Smooth muscle cell (in vitro differentiated cells): ENCODE results near the gene SSBP3. TPM values are rescaled to one million over a fixed set of nuclear protein-coding genes. Genes with fewer than 3 reads are reported as not detected.

ENCODE experiments used
- DNase-seq: peaks from one replicate; lab custom pipeline; 2025; ENCODE audit not compliant: unreplicated experiment; lab: John Stamatoyannopoulos, UW
- H2AFZ ChIP-seq: fragments of 200-600 bp; sonication (generic); 2 replicates; pipeline ENCODE4 v1.6.0; 2016; ENCODE audit warnings: antibody characterized with exemption, low read depth, mild to moderate bottlenecking
- H3F3A ChIP-seq: fragments of 200-600 bp; sonication (generic); 2 replicates; pipeline ENCODE4 v1.6.0; 2017; ENCODE audit warnings: antibody characterized with exemption, low read depth
- H3K27ac ChIP-seq: fragments of 200-600 bp; sonication (generic); 2 replicates; pipeline ENCODE4 v1.5.1; 2016; ENCODE audit warnings: low read depth, mild to moderate bottlenecking
- H3K27me3 ChIP-seq: fragments of 200-600 bp; sonication (generic); 2 replicates; pipeline ENCODE4 v1.6.1; 2016; ENCODE audit warnings: low read depth, mild to moderate bottlenecking
- H3K36me3 ChIP-seq: fragments of 200-600 bp; sonication (generic); 2 replicates; pipeline ENCODE4 v1.5.1; 2016; ENCODE audit warnings: low read depth
- H3K4me1 ChIP-seq: fragments of 200-600 bp; sonication (generic); 2 replicates; pipeline ENCODE4 v1.5.1; 2016; ENCODE audit warnings: low read depth
- H3K4me2 ChIP-seq: fragments of 200-600 bp; sonication (generic); 2 replicates; pipeline ENCODE4 v1.6.0; 2016; ENCODE audit warnings: mild to moderate bottlenecking
- H3K4me3 ChIP-seq: fragments of 200-600 bp; sonication (generic); 2 replicates; pipeline ENCODE4 v1.5.1; 2016; ENCODE audit warnings: mild to moderate bottlenecking
- H3K79me2 ChIP-seq: fragments of 200-600 bp; sonication (generic); 2 replicates; pipeline ENCODE4 v1.6.0; 2016; ENCODE audit warnings: low read depth, mild to moderate bottlenecking
- H3K9ac ChIP-seq: fragments of 200-600 bp; sonication (generic); 2 replicates; pipeline ENCODE4 v1.6.0; 2016; ENCODE audit warnings: low read depth
- H3K9me3 ChIP-seq: fragments of 200-600 bp; sonication (generic); replicated peaks from 2 replicates; pipeline ENCODE4 v1.5.1; 2016; ENCODE audit warnings: low read depth
- H4K20me1 ChIP-seq: fragments of 200-600 bp; sonication (generic); 2 replicates; pipeline ENCODE4 v1.6.0; 2016; ENCODE audit warnings: low read depth
- WGBS: methylation state at CpG from one replicate; pipeline ENCODE4 v1.1.7; 2016; ENCODE audit warnings: low lambda C conversion rate; 5-methylcytosine and 5-hydroxymethylcytosine counted together
- polyA plus RNA-seq: library from polyadenylated mRNA; unstranded; fragments of >200 nt; fragmentation: Nextera tagmentation; extraction: Ambion mirVana; gene quantifications from 2 replicates; pipeline ENCODE4 v1.2.1, GENCODE V29; 2016
- total RNA-seq: library from RNA; depleted of rRNA; stranded (reverse); fragments of >200 nt; gene quantifications from 2 replicates; pipeline ENCODE4 v1.2.3, GENCODE V29; 2014
- TF ChIP-seq, protein P1 (sequence below): fragments of 200-600 bp; sonication (generic); IDR thresholded peaks from 2 replicates; pipeline ENCODE4 v1.5.1; 2017; ENCODE audit warnings: borderline replicate concordance, mild to moderate bottlenecking, antibody characterized with exemption; ENCODE audit not compliant: insufficient read depth, poor library complexity, severe bottlenecking

The SSBP3 gene
- total and polyA plus RNA-seq, 2 experiments from 2014 or later, result 26.5 to 30.1 TPM

DNA sequence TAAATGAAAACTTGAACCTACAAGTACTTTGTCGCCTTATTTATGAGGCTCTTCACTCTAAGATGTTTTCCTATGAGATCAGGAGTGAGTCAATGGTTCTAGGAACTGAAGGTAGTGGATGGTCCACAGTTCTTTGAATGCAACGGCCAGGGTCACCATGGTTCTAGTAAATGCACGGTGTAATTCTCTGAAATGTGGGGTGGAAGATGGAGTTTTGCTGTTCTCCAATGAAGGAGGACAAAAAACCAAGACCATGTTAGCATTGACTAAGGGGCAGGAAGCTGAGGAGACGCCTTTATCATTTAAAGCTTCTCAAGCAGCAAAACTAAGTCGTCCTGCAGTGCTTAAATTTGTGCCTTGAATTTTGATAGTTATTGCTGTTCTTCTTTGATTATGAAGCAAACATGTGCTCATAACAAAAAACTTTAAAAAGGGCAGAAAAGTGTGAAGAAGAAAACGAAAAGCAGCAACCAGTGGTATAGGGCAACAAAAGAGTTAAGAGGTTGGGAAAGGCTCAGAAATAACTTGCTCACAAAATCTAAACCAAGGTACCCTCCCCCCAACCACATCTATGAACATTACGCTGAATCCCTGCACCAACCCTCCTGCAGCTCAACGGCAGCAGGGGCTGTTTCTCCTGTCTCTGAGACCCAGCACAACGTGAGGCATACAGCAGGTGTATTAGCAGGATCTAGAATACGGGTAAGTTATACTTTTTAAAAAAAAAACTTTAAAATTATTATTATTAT, 121.2 kb downstream of the SSBP3 start:
- Histone ChIP-seq H3F3A (peaks cover 4% of the 10 kb centered on the region), H3K27me3 (no peaks in the 10 kb centered on the region), H2AFZ (no peak overlapping the region), H4K20me1 (peaks cover 93% of the 10 kb centered on the region), H3K79me2 (peaks cover 72% of the 10 kb centered on the region), H3K9me3 (no peaks in the 10 kb centered on the region), H3K9ac (no peak overlapping the region), H3K4me2 (peak overlapping the region; percentile 51), H3K36me3 (no peaks in the 10 kb centered on the region), H3K4me1 (peaks cover 40% of the 10 kb centered on the region), H3K4me3 (no peak overlapping the region), H3K27ac (peak overlapping the region; percentile 2)
- DNase-seq, result no peak
- TF ChIP-seq, protein P1, sequence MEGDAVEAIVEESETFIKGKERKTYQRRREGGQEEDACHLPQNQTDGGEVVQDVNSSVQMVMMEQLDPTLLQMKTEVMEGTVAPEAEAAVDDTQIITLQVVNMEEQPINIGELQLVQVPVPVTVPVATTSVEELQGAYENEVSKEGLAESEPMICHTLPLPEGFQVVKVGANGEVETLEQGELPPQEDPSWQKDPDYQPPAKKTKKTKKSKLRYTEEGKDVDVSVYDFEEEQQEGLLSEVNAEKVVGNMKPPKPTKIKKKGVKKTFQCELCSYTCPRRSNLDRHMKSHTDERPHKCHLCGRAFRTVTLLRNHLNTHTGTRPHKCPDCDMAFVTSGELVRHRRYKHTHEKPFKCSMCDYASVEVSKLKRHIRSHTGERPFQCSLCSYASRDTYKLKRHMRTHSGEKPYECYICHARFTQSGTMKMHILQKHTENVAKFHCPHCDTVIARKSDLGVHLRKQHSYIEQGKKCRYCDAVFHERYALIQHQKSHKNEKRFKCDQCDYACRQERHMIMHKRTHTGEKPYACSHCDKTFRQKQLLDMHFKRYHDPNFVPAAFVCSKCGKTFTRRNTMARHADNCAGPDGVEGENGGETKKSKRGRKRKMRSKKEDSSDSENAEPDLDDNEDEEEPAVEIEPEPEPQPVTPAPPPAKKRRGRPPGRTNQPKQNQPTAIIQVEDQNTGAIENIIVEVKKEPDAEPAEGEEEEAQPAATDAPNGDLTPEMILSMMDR, result no peak
- 53% methylated on average over 10 of the region's 10 CpGs for WGBS

DNA sequence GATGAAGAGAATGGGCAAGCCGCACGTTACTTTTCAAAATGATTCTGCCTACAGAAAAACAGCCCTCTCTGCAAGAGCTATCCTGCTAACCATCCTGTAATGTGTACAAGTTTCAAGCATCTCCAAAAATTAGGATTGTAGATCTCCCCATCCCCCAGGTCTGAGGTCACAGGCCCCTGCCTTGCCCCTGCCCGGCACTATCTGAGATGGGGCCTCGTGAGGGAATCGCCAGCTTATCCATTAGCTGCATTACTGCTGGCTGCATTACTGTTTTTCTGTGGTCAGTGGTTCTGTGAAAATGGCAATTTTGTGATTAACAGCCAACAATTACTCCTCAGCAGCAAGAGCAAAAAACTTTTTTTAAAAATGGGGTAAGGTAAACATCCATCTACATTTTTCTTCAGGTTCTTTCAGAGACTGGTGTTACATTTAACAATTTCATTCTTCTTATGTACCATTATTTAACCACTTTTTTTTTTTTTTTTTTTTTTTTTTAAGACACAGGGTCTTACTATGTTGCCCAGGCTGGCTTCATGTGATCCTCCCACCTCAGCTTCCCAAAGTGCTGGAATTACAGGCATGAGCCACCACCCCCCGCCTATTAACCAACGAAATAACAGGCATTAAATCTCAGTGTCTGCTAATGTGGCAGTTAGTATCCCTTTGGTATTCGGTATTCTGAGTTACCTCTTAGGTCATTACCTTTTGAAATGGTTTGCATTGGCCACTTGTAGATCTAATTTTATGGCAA, 122.4 kb downstream of the SSBP3 start:
- Histone ChIP-seq H3K4me1 (peaks cover 33% of the 10 kb centered on the region), H3K9ac (no peak overlapping the region), H3K79me2 (peaks cover 78% of the 10 kb centered on the region), H4K20me1 (peaks cover 88% of the 10 kb centered on the region), H3F3A (peaks cover 6% of the 10 kb centered on the region), H3K27me3 (no peaks in the 10 kb centered on the region), H3K27ac (peak overlapping the region; percentile 35), H3K9me3 (no peaks in the 10 kb centered on the region), H3K36me3 (no peaks in the 10 kb centered on the region), H3K4me3 (no peak overlapping the region), H2AFZ (no peak overlapping the region), H3K4me2 (peak overlapping the region; percentile 51)
- WGBS, result 57% methylated on average over 8 of the region's 8 CpGs
- TF ChIP-seq, protein P1, result no peak
- no peak for DNase-seq

DNA sequence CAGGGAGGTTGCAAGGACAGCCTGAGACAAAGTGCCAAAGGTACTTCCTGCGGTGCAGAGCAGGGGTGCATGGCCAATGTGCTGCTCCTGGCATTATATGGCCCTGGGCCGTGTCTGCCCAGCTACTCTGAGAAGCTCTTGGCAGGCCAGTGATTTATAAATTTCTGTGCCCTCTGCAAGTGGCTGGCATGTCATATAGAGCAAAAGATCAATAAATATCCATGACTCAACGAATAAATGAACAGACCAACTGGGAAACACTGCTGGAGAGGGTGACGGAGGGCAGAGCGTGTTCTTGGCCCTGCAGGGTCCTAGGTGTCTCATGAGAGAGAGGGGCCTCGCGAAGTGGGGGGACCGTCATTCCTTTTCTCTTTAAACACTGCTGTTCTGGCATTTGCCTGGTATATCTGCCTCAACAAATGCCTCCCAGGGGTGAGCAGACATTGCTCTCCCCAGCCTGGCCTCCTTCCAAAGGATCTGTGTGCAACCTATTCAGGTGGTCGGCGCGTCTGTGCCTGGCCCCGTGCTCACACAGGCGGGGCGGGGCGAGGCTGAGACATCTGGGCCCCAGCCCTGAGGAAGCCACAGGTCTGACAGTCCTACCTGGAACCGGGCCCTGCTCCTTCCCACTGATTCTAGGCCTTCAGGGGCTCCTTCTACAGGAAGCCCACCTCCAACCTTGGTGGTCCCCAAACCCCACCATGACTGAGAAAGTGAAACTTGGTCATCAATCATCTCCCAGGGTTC, 123.9 kb downstream of the SSBP3 start:
- no peaks in the 10 kb centered on the region for H3K36me3 ChIP-seq
- no peaks in the 10 kb centered on the region for H3K27me3 ChIP-seq
- H3K4me1 ChIP-seq, result peaks cover 21% of the 10 kb centered on the region
- no peaks in the 10 kb centered on the region for H3K9me3 ChIP-seq
- peaks cover 73% of the 10 kb centered on the region for H4K20me1 ChIP-seq
- H3K4me3 ChIP-seq, result no peak overlapping the region
- no peak overlapping the region for H2AFZ ChIP-seq
- 95% methylated on average over 16 of the region's 16 CpGs for WGBS
- H3K4me2 ChIP-seq, result no peak overlapping the region
- DNase-seq, result no peak
- peaks cover 6% of the 10 kb centered on the region for H3F3A ChIP-seq
- no peak overlapping the region for H3K9ac ChIP-seq
- H3K79me2 ChIP-seq, result peaks cover 80% of the 10 kb centered on the region
- TF ChIP-seq, protein P1, result no peak
- H3K27ac ChIP-seq, result no peak overlapping the region
